SK-N-SH (cell line): ENCODE results near the gene MLXIP. TPM values are rescaled to one million over a fixed set of nuclear protein-coding genes. Genes with fewer than 3 reads are reported as not detected.

Experiments used
- CTCF ChIA-PET: fragments of 300-600, 350-600 bp; formaldehyde crosslinking; extraction: SDS; loops from one replicate; lab custom pipeline; 2021; lab: Yijun Ruan, JAX
- POLR2A ChIA-PET: fragments of 350-600 bp; sonication (Branson Sonifier 250); formaldehyde crosslinking; extraction: SDS; loops from one replicate; lab custom pipeline; 2020; ENCODE audit warnings: antibody characterized with exemption, inconsistent platforms; lab: Yijun Ruan, JAX
- DNase-seq: peaks from one replicate; pipeline ENCODE4 v3.0.0; 2012
- H2AFZ ChIP-seq: fragments of 200-600 bp; sonication (generic); 2 replicates; pipeline ENCODE4 v1.8.1; 2016; ENCODE audit warnings: antibody characterized with exemption, mild to moderate bottlenecking, low read depth
- H3F3A ChIP-seq: fragments of 200-600 bp; sonication (generic); replicated peaks from 2 replicates; pipeline ENCODE3; 2016; ENCODE audit warnings: antibody characterized with exemption, mild to moderate bottlenecking; ENCODE audit not compliant: insufficient read depth
- H3K27ac ChIP-seq, 2 experiments: fragments of 200-500 bp in 1 of 2; fragments of 200-600 bp in 1 of 2; sonication (Bioruptor generic) in 1 of 2; sonication (generic), shearing (Covaris generic) in 1 of 2; 2 replicates each; pipeline versions ENCODE4 v1.5.1 to v1.6.1; 2014 to 2016; ENCODE audit warnings: low read depth in 2 of 2, inconsistent platforms in 1 of 2, low read length in 1 of 2, mild to moderate bottlenecking in 1 of 2, mixed read lengths in 1 of 2
- H3K27me3 ChIP-seq: fragments of 200-600 bp; sonication (generic), shearing (Covaris generic); 2 replicates; pipeline ENCODE4 v1.6.1; 2016; ENCODE audit warnings: mixed run types; ENCODE audit not compliant: insufficient read depth
- H3K36me3 ChIP-seq, 2 experiments: fragments of 200-500 bp in 1 of 2; fragments of 200-600 bp in 1 of 2; sonication (Bioruptor generic) in 1 of 2; sonication (generic) in 1 of 2; replicated peaks in 1 of 2; 2 replicates each; pipeline versions ENCODE3 to v1.5.1; 2014 to 2016; ENCODE audit warnings: low read length in 1 of 2, mild to moderate bottlenecking in 1 of 2; ENCODE audit not compliant: insufficient read depth in 2 of 2, control insufficient read depth in 1 of 2
- H3K4me1 ChIP-seq, 2 experiments: fragments of 200-500 bp in 1 of 2; fragments of 200-600 bp in 1 of 2; sonication (Bioruptor generic) in 1 of 2; sonication (generic), shearing (Covaris generic) in 1 of 2; 2 replicates each; pipeline versions ENCODE4 v1.5.1 to v1.6.1; 2014 to 2016; ENCODE audit warnings: low read depth in 1 of 2, low read length in 1 of 2, mixed run types in 1 of 2; ENCODE audit not compliant: insufficient read depth in 2 of 2, control insufficient read depth in 1 of 2
- H3K4me2 ChIP-seq: fragments of 200-600 bp; sonication (generic), shearing (Covaris generic); 2 replicates; pipeline ENCODE4 v1.6.1; 2017; ENCODE audit warnings: mixed run types
- H3K4me3 ChIP-seq, 2 experiments: fragments of 200-500 bp in 1 of 2; fragments of 200-600 bp in 1 of 2; sonication (Bioruptor generic) in 1 of 2; sonication (generic), shearing (Covaris generic) in 1 of 2; 2 replicates each; pipeline versions ENCODE4 v1.5.1 to v1.8.1; 2014 to 2016; ENCODE audit warnings: low read depth in 2 of 2, inconsistent platforms in 1 of 2, low read length in 1 of 2, mild to moderate bottlenecking in 1 of 2, mixed read lengths in 1 of 2, moderate library complexity in 1 of 2
- H3K79me2 ChIP-seq: fragments of 200-600 bp; sonication (generic); 2 replicates; pipeline ENCODE4 v1.8.1; 2017; ENCODE audit warnings: mild to moderate bottlenecking; ENCODE audit not compliant: insufficient read depth
- H3K9ac ChIP-seq: fragments of 200-600 bp; sonication (generic); 2 replicates; pipeline ENCODE4 v1.6.1; 2017; ENCODE audit warnings: mixed run types
- H3K9me2 ChIP-seq: fragments of 200-600 bp; sonication (generic); 2 replicates; pipeline ENCODE4 v1.6.1; 2017; ENCODE audit warnings: mixed run types
- H3K9me3 ChIP-seq: fragments of 200-600 bp; sonication (generic); 2 replicates; pipeline ENCODE4 v1.6.1; 2017; ENCODE audit warnings: mixed run types, mild to moderate bottlenecking, moderate library complexity
- H4K20me1 ChIP-seq: fragments of 200-600 bp; sonication (generic); 2 replicates; pipeline ENCODE4 v1.6.1; 2017; ENCODE audit warnings: mild to moderate bottlenecking, mixed run types; ENCODE audit not compliant: insufficient read depth
- ELF1 ChIP-seq: IDR thresholded peaks from 2 replicates; pipeline ENCODE4 v1.4.0; 2012
- EP300 ChIP-seq, 2 experiments: IDR thresholded peaks; 2 replicates each; pipeline versions ENCODE4 v1.4.0 to v1.6.1; 2012; ENCODE audit warnings: borderline replicate concordance in 1 of 2, low read depth in 1 of 2, low read length in 1 of 2
- FOXJ3 ChIP-seq: sonication (generic); formaldehyde crosslinking; IDR thresholded peaks from 2 replicates; pipeline ENCODE4 v1.5.1; 2020; ENCODE audit warnings: mild to moderate bottlenecking, missing genetic modification reagents
- FOXM1 ChIP-seq: IDR thresholded peaks from 2 replicates; pipeline ENCODE4 v1.4.0; 2012; ENCODE audit warnings: low read depth, mild to moderate bottlenecking
- NFIC ChIP-seq: IDR thresholded peaks from 2 replicates; pipeline ENCODE4 v1.4.0; 2012; ENCODE audit warnings: borderline replicate concordance
- POLR2AphosphoS5 ChIP-seq: IDR thresholded peaks from 2 replicates; pipeline ENCODE4 v1.6.1; 2012; ENCODE audit warnings: low read depth, low read length
- RAD21 ChIP-seq: IDR thresholded peaks from 2 replicates; pipeline ENCODE4 v1.6.1; 2012; ENCODE audit warnings: mild to moderate bottlenecking, low read length
- RCOR1 ChIP-seq: fragments of 150-350 bp; IDR thresholded peaks from 2 replicates; pipeline ENCODE4 v1.6.1; 2017; ENCODE audit warnings: antibody characterized with exemption, low read length
- RFX5 ChIP-seq: IDR thresholded peaks from 2 replicates; pipeline ENCODE4 v1.6.1; 2012; ENCODE audit warnings: mild to moderate bottlenecking, improper control_type of control experiment, low read length
- SMC3 ChIP-seq: IDR thresholded peaks from 2 replicates; pipeline ENCODE4 v1.6.1; 2012; ENCODE audit warnings: low read depth, low read length, improper control_type of control experiment
- TEAD4 ChIP-seq: IDR thresholded peaks from 2 replicates; pipeline ENCODE4 v1.4.0; 2012; ENCODE audit warnings: mild to moderate bottlenecking, borderline replicate concordance; ENCODE audit not compliant: insufficient read depth
- YY1 ChIP-seq: IDR thresholded peaks from 2 replicates; pipeline ENCODE4 v1.4.0; 2012; ENCODE audit warnings: low read depth, mild to moderate bottlenecking
- WGBS: methylation state at CpG from one replicate; pipeline ENCODE4 v1.1.6; 2017; ENCODE audit warnings: low lambda C conversion rate; 5-methylcytosine and 5-hydroxymethylcytosine counted together
- polyA plus RNA-seq, 3 experiments: library from polyadenylated mRNA; depleted of rRNA; stranded (reverse); fragments of >200 nt; gene quantifications; 2 replicates each; pipeline ENCODE4 v1.2.3, GENCODE V29; 2012
- TF ChIP-seq, protein P1 (sequence below): IDR thresholded peaks from 2 replicates; pipeline ENCODE4 v1.4.0; 2012; ENCODE audit warnings: low read depth, borderline replicate concordance
- TF ChIP-seq, protein P2 (sequence below): IDR thresholded peaks from 2 replicates; pipeline ENCODE4 v1.6.1; 2012; ENCODE audit warnings: mild to moderate bottlenecking, low read depth, low read length, moderate library complexity
- TF ChIP-seq, protein P3 (sequence below): fragments of 150-350 bp; IDR thresholded peaks from 2 replicates; pipeline ENCODE4 v1.6.1; 2017; ENCODE audit warnings: antibody characterized with exemption, low read length, low read depth, borderline replicate concordance

MLXIP gene
- polyA plus RNA-seq, 1 of the 3 experiments (the other 2 are of a cell fraction), result 11.0 TPM

DNA sequence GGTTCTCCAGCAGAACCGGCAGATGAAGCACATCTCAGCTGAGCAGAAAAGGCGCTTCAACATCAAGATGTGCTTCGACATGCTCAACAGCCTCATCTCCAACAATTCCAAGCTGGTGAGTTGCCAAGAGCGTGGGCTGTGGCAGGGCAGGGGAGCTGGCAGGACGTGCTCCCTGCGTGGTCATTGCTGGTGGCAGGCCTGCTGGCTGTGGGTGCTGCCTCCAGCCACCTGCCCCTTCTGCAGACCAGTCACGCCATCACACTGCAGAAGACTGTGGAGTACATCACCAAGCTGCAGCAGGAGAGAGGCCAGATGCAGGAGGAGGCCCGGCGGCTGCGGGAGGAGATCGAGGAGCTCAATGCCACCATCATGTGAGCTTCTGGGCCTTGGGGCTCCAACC, 59.6 kb downstream of the MLXIP start (continued):
- no peak for TF ChIP-seq EP300 (IDR thresholded peaks at IDR 0.05; ENCODE audit: borderline replicate concordance in 1 of 2, low read depth in 1 of 2, low read length in 1 of 2)
- TF ChIP-seq FOXJ3, result no peak
- TF ChIP-seq, protein P1, sequence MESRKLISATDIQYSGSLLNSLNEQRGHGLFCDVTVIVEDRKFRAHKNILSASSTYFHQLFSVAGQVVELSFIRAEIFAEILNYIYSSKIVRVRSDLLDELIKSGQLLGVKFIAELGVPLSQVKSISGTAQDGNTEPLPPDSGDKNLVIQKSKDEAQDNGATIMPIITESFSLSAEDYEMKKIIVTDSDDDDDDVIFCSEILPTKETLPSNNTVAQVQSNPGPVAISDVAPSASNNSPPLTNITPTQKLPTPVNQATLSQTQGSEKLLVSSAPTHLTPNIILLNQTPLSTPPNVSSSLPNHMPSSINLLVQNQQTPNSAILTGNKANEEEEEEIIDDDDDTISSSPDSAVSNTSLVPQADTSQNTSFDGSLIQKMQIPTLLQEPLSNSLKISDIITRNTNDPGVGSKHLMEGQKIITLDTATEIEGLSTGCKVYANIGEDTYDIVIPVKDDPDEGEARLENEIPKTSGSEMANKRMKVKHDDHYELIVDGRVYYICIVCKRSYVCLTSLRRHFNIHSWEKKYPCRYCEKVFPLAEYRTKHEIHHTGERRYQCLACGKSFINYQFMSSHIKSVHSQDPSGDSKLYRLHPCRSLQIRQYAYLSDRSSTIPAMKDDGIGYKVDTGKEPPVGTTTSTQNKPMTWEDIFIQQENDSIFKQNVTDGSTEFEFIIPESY, result no peak
- no peak for TF ChIP-seq POLR2AphosphoS5

DNA sequence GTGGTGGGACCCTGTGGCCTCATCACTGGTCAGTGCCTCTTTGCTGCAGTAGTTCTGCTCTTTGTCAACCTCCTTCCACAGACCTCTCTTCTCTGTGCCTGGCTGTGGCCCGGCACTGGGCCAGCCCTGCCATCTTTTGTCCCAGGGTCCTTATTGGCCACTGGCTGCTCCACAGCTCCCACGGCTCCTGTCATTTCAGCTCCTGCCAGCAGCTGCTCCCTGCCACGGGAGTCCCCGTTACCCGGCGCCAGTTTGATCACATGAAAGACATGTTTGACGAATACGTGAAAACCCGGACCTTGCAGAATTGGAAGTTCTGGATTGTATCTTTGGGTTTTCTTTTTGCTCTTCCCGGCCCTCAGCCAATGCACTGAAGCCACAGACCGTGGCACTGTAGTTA, 60.1 kb downstream of the MLXIP start:
- Histone ChIP-seq H3K27ac (no peak overlapping the region), H3K4me2 (no peak overlapping the region)
- no peak for TF ChIP-seq FOXM1
- TF ChIP-seq YY1, result no peak
- TF ChIP-seq, protein P2, sequence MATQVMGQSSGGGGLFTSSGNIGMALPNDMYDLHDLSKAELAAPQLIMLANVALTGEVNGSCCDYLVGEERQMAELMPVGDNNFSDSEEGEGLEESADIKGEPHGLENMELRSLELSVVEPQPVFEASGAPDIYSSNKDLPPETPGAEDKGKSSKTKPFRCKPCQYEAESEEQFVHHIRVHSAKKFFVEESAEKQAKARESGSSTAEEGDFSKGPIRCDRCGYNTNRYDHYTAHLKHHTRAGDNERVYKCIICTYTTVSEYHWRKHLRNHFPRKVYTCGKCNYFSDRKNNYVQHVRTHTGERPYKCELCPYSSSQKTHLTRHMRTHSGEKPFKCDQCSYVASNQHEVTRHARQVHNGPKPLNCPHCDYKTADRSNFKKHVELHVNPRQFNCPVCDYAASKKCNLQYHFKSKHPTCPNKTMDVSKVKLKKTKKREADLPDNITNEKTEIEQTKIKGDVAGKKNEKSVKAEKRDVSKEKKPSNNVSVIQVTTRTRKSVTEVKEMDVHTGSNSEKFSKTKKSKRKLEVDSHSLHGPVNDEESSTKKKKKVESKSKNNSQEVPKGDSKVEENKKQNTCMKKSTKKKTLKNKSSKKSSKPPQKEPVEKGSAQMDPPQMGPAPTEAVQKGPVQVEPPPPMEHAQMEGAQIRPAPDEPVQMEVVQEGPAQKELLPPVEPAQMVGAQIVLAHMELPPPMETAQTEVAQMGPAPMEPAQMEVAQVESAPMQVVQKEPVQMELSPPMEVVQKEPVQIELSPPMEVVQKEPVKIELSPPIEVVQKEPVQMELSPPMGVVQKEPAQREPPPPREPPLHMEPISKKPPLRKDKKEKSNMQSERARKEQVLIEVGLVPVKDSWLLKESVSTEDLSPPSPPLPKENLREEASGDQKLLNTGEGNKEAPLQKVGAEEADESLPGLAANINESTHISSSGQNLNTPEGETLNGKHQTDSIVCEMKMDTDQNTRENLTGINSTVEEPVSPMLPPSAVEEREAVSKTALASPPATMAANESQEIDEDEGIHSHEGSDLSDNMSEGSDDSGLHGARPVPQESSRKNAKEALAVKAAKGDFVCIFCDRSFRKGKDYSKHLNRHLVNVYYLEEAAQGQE, result no peak
- TF ChIP-seq NFIC, result no peak
- TF ChIP-seq TEAD4, result no peak
- TF ChIP-seq SMC3, result no peak
- TF ChIP-seq ELF1, result no peak
- TF ChIP-seq RAD21, result no peak
- TF ChIP-seq RCOR1, result no peak
- TF ChIP-seq, protein P3, sequence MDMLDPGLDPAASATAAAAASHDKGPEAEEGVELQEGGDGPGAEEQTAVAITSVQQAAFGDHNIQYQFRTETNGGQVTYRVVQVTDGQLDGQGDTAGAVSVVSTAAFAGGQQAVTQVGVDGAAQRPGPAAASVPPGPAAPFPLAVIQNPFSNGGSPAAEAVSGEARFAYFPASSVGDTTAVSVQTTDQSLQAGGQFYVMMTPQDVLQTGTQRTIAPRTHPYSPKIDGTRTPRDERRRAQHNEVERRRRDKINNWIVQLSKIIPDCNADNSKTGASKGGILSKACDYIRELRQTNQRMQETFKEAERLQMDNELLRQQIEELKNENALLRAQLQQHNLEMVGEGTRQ, result no peak
- no peak for TF ChIP-seq FOXJ3
- no peak for TF ChIP-seq RFX5
- TF ChIP-seq, all 33 proteins: peak for 0
- WGBS, result 95% methylated on average over 11 of the region's 11 CpGs
- Histone ChIP-seq H3K79me2 (no peaks in the 10 kb centered on the region), H3K4me3 (no peak overlapping the region), H3F3A (no peaks in the 10 kb centered on the region), H4K20me1 (no peaks in the 10 kb centered on the region), H3K27me3 (no peaks in the 10 kb centered on the region), H2AFZ (no peak overlapping the region), H3K36me3 (peaks cover 16 to 53% of the 10 kb centered on the region in 2 experiments), H3K9ac (no peak overlapping the region), H3K4me1 (no peaks in the 10 kb centered on the region), H3K9me3 (no peaks in the 10 kb centered on the region), H3K9me2 (no peaks in the 10 kb centered on the region)
- ChIA-PET POLR2A (interaction anchor here (0.8 kb wide), 1 partner anchor 10 kb away, joined by 3 read pairs; no protein-coding TSS in a partner anchor), CTCF (interaction anchor here (0.8 to 2.6 kb wide), 7 partner anchors 9 to 217 kb away, joined by 3 to 11 read pairs (median 5); no protein-coding TSS in a partner anchor)
- DNase-seq, result no peak
